HCT116 (cell line): ENCODE measurements around the gene EP400.

Source experiments
- CTCF ChIP-seq, 3 experiments: fragments of 200-600 bp in 1 of 3; sonication (generic) in 1 of 3; IDR thresholded peaks in 2 of 3; conservative IDR thresholded peaks in 1 of 3; 2 replicates each; pipeline ENCODE4 v1.5.1; 2012 to 2017; ENCODE audit warnings: low read depth in 2 of 3, low read length in 2 of 3, antibody characterized with exemption in 1 of 3, borderline replicate concordance in 1 of 3, control low read depth in 1 of 3, mild to moderate bottlenecking in 1 of 3, mixed read lengths in 1 of 3, mixed run types in 1 of 3, moderate library complexity in 1 of 3; ENCODE audit not compliant: insufficient read depth in 1 of 3
- EZH2phosphoT487 ChIP-seq: fragments of 200-600 bp; IDR thresholded peaks from 2 replicates; pipeline ENCODE4 v1.6.1; 2018; ENCODE audit warnings: antibody characterized with exemption, borderline replicate concordance
- JUND ChIP-seq: IDR thresholded peaks from 2 replicates; pipeline ENCODE4 v1.6.1; 2012
- MAX ChIP-seq: IDR thresholded peaks from 2 replicates; pipeline ENCODE4 v1.6.1; 2012
- POLR2A ChIP-seq: IDR thresholded peaks from 2 replicates; pipeline ENCODE4 v1.7.0; 2011; ENCODE audit warnings: borderline replicate concordance; ENCODE audit not compliant: insufficient read depth, insufficient read length; ENCODE audit errors: extremely low read depth
- POLR2AphosphoS5 ChIP-seq: IDR thresholded peaks from 2 replicates; pipeline ENCODE4 v1.6.1; 2011; ENCODE audit warnings: mild to moderate bottlenecking, low read depth, low read length, moderate library complexity
- RAD21 ChIP-seq: IDR thresholded peaks from 2 replicates; pipeline ENCODE4 v1.6.1; 2012; ENCODE audit warnings: low read depth, mild to moderate bottlenecking
- REST ChIP-seq: IDR thresholded peaks from 2 replicates; pipeline ENCODE4 v1.6.1; 2012; ENCODE audit warnings: low read depth
- SIN3A ChIP-seq: IDR thresholded peaks from 2 replicates; pipeline ENCODE4 v1.6.1; 2012; ENCODE audit warnings: low read depth
- YY1 ChIP-seq: IDR thresholded peaks from 2 replicates; pipeline ENCODE4 v1.6.1; 2011; ENCODE audit warnings: low read length, low read depth, moderate library complexity, mild to moderate bottlenecking; ENCODE audit not compliant: insufficient replicate concordance; ENCODE audit errors: extremely low read depth

GRCh38 chr12:131910302-131911027 lies 39.3 kb upstream of the EP400 start:
- TF ChIP-seq CTCF (IDR thresholded peaks at IDR 0.05 in 2 of 3, conservative IDR thresholded peaks at IDR 0.05 in 1 of 3; ENCODE audit: borderline replicate concordance in 1 of 3, insufficient read depth in 1 of 3, low read depth in 2 of 3, low read length in 2 of 3) (no peak), EZH2phosphoT487 (no peak), POLR2A (no peak), POLR2AphosphoS5 (no peak), JUND (no peak), RAD21 (no peak), MAX (no peak), SIN3A (no peak), YY1 (no peak), REST (no peak)
